GM23338 (cell line): Measurements from ENCODE around the gene TLR5.
A peak's percentile ranks its signal among the peaks of the same experiment; 100 is the strongest.

Experiments used
- CREB1 ChIP-seq: fragments of 250-450 bp; sonication (Bioruptor Pico); IDR thresholded peaks from 2 replicates; pipeline ENCODE4 v1.5.0; 2020; ENCODE audit warnings: low read depth, mild to moderate bottlenecking, moderate library complexity
- CTCF ChIP-seq, 2 experiments: fragments of 200-600 bp in 1 of 2; sonication (generic) in 1 of 2; conservative IDR thresholded peaks; 2 replicates each; pipeline versions ENCODE4 v1.5.1 to v1.6.1; 2016 to 2017; ENCODE audit warnings: antibody characterized with exemption in 2 of 2, low read depth in 2 of 2, mild to moderate bottlenecking in 2 of 2, moderate library complexity in 1 of 2
- EZH2phosphoT487 ChIP-seq: fragments of 200-600 bp; sonication (generic); IDR thresholded peaks from one replicate; pipeline ENCODE4 v1.8.1; 2018; ENCODE audit warnings: antibody characterized with exemption; ENCODE audit not compliant: unreplicated experiment
- JUNB ChIP-seq: IDR thresholded peaks from one replicate; pipeline ENCODE4 v1.6.1; 2016; ENCODE audit warnings: antibody characterized with exemption; ENCODE audit not compliant: unreplicated experiment
- POLR2AphosphoS5 ChIP-seq: IDR thresholded peaks from 2 replicates; pipeline ENCODE4 v1.6.1; 2016; ENCODE audit warnings: antibody characterized with exemption, low read depth
- REST ChIP-seq: IDR thresholded peaks from one replicate; pipeline ENCODE4 v1.6.1; 2018; ENCODE audit warnings: antibody characterized with exemption; ENCODE audit not compliant: unreplicated experiment
- ZNF331 ChIP-seq: fragments of 250-450 bp; sonication (Bioruptor Pico); IDR thresholded peaks from 2 replicates; pipeline ENCODE4 v1.5.0; 2020; ENCODE audit warnings: low read depth, mild to moderate bottlenecking, moderate library complexity

GRCh38 chr1:223136086-223136485 is 7.0 kb downstream of the TLR5 start:
- TF ChIP-seq JUNB (no peak), CTCF (conservative IDR thresholded peaks at IDR 0.05; ENCODE audit: low read depth in 2 of 2) (peak; percentile 35 to 66), EZH2phosphoT487 (no peak), ZNF331 (CRISPR knock-in tag) (no peak), POLR2AphosphoS5 (no peak), REST (no peak), CREB1 (no peak)
